Measurements from ENCODE around the gene CRACR2B.
A peak's percentile ranks its signal among the peaks of the same experiment; 100 is the strongest.

The CRACR2B gene

GRCh38 chr11:827897-828192 lies at the start of gene CRACR2B:
TSS of gene CRACR2B (plus strand) at chr11:827919. CDS start at chr11:828608, 689 bp downstream.
- TF ChIP-seq CTCF (IDR thresholded peaks at IDR 0.05; ENCODE audit: low read depth, low read length), result no peak
- H3K4me3 ChIP-seq (ENCODE audit: low read depth, low read length), result no peak within 1 kb of the TSS

- no peak overlapping the region for H3K4me3 ChIP-seq (ENCODE audit: low read depth, low read length)
- TF ChIP-seq CTCF (IDR thresholded peaks at IDR 0.05; ENCODE audit: low read depth, low read length), result no peak
Measured at GRCh38 chr11:778976-779954, 48.5 kb upstream of the CRACR2B start.

- no peak for TF ChIP-seq CTCF (IDR thresholded peaks at IDR 0.05; ENCODE audit: low read depth, low read length)
- H3K4me3 ChIP-seq (ENCODE audit: low read depth, low read length), result no peak overlapping the region
Measured at GRCh38 chr11:779955-780532, 47.7 kb upstream of the CRACR2B start.

- H3K4me3 ChIP-seq (ENCODE audit: low read depth, low read length), result no peak overlapping the region
- no peak for TF ChIP-seq CTCF (IDR thresholded peaks at IDR 0.05; ENCODE audit: low read depth, low read length)
Measured at GRCh38 chr11:782264-783174, 45.2 kb upstream of the CRACR2B start.

GRCh38 chr11:783581-784015 lies 44.1 kb upstream of the CRACR2B start:
- TF ChIP-seq CTCF (IDR thresholded peaks at IDR 0.05; ENCODE audit: low read depth, low read length), result peak; percentile 97
- no peak overlapping the region for H3K4me3 ChIP-seq (ENCODE audit: low read depth, low read length)

- no peak for TF ChIP-seq CTCF (IDR thresholded peaks at IDR 0.05; ENCODE audit: low read depth, low read length)
Measured at GRCh38 chr11:786235-787083, 41.3 kb upstream of the CRACR2B start.

More at GRCh38 chr11:786235-787083, 41.3 kb upstream of the CRACR2B start:
- H3K4me3 ChIP-seq (ENCODE audit: low read depth, low read length), result no peak overlapping the region
